Nucleus accumbens (tissue), 56 donors: Measurements from ENCODE around the gene TLE7.
A peak's percentile ranks its signal among the peaks of the same experiment; 100 is the strongest.

Source experiments
- DNase-seq, 56 donors: peaks; one replicate each; lab custom pipeline; 2025; lab: John Stamatoyannopoulos, UW

Gene TLE7

DNA sequence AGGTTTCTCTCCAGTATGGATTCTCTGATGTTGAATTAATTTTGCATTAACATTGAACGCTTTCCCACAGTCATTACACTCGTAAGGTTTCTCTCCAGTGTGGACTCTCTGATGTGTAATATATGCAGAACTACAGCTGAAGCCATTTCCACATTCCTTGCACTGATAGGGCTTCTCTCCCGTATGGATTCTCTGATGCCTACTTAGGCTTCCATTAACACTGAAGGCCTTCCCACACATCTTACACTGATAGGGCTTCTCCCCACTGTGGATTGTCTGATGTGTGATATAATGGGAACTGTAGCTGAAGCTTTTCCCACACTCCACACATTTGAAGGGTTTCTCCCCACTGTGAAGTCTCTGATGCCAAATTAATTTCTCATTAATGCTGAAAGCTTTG, 7.2 kb upstream of the TLE7 start:
- no peak for DNase-seq

DNA sequence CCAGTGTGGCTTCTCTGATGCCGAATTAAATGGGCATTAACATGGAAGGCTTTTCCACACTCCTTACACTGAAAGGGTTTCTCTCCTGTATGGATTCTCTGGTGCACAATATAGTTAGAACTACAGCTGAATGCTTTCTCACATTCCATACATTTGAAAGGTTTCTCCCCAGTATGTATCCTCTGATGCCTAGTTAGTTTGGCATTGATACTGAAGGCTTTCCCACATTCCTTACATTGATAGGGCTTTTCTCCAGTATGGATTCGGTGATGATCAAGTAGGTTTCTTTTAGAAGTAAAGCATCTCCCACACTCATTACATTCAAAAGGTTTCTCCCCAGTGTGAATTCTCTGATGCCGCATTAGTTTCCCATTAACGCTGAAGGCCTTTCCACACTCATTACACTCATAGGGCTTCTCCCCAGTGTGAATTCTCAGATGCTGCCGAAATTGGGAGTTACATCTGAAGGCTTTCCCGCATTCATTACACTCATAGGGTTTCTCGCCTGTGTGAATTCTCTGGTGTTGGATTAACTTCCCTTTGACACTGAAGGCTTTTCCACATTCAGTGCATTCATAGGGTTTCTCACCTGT, 6.5 kb upstream of the TLE7 start:
- no peak for DNase-seq

DNA sequence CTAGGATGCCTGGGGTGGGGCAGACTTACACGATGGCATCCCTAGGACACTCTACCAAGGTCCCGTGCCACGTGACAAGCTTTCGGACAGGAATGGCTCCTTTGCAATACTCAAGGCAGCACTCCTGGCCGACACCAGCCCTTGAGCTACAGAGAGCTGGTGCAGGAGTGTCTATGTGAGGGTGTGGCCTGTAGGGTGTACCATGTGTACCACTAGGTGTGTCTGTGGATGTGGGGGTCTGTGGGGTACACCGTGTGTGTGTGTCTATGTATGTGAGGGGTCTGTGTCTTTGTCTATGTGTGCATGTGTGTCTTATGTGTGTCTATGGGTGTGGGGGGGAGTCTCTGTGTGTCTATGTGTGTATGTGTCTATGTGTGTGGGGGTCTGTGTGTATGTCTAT, 1.9 kb upstream of the TLE7 start:
- no peak for DNase-seq

DNA sequence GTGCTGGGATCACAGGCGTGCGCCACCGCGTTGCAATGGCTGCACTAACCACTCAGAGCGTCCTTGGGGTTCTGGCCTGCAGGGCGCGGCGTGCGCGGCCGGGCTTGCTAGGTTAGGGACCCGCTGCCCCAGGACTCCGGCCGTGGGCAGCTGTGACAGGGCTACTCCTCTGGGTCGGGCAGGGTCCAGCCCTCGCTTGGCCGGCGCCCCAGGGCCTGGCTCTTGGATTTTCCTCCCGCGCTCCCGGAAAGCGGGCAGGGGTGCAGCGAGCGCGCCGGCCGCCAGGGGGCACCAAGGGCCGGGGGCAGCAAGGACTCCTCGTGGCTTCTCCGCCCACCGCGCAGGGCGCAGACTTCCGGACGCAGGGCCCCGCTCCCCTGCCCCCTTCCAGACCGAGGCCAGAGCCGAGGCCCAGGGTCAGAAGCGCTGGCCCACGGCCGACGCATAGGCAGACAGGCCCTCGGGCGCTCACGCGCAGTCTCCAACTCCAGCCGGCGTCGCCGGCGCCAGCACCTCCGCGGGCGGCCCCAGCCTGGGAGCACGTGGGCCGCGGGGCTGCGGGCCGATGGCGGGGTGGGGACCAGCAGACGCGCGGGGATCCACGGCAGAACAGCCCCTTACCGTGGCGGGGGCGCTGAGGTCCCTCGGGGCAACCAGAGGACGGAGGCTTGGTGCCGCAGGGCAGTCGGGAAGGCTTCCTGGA, 355 bp downstream of the TLE7 start:
- DNase-seq, result no peak

DNA sequence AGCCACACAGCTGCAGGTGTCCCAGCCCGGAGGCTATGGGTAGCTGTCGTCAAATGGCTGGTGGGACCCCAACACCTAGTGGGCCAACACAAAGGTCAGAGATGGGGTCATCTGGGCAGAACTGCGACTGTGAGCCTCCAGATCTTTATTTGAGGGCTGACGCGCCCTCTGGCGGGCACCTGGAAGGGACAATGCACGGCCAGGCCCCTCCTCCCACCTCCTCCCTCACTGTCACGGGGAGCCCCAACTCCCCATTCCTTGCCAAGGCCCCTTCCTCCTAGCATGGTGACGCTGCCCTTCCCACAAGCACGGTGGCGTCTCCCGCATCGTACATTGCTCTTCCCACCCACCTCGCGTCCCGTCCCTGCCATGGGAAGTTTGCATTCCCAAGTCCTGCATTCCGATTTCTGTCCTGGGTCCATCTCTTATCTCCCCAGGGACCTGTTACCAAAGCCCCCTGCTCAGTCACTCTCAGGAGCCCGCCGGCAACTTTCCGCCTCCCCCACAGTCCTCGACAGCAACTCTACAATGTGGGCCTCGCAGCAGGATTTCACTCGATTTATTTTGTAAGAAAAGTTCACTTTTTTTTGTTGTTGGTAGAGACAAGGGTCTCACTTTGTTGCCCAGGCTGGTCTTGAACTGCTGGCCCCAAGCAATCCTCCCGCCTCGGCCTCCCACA, 1.0 kb downstream of the TLE7 start:
- DNase-seq, result no peak

DNA sequence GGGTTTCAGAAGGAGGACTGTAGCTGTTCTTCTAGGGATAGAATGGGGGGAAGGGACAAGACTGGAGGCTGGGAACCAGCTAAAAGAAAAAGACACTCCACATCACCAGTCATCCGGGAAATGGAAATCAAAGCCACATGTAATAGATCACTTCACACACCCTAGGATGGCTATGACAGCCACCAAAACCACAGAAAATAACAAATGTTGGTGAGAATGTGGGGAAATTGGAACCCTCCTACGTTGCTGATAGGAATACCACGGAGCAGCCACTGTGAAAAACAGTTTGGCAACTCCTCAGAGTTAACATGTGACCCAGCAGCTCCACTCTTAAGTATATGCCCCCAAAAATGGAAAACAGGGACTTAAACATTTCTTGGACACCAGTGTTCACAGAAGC, 2.3 kb downstream of the TLE7 start:
- DNase-seq, result no peak

DNA sequence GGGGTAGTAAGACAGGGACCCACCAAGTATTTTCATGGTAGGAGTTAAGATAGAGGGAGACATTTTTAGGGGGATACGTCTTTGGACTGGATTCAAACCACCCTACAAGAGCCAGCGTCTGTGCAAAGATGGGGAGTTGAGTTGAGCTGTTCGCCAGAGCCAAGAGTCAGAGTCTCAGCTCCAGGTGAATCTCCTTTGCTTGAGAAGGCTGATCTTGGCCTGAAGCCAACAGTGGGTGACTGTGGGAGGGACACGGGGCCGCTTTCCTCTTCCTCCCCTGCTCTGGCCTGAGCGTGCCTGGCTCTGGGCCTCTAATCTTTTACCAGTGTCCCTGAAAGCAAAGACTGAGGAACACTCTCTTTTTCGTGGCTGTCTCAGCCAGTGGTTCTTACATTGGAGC, 5.4 kb downstream of the TLE7 start:
- DNase-seq, result no peak

DNA sequence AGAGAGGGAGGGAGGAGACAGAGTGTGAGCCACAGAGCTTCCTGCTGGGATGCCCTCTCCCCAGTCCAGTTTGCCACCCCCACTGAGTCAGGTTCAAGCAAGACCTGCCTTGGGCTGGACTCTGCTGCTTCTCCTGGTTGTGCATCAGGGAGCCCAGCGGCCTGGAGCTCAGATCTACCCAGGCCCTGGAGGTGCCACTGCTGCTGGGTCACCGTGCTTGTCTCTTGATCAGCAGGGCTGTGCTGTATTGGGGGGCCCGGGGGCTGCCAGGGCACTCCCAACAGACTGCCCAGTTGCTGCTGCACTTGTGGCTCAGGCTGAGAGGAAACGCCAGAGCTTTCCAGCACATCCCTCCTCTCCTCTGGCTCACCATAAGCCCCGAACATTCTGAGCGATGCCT, 8.9 kb downstream of the TLE7 start:
- no peak for DNase-seq

DNA sequence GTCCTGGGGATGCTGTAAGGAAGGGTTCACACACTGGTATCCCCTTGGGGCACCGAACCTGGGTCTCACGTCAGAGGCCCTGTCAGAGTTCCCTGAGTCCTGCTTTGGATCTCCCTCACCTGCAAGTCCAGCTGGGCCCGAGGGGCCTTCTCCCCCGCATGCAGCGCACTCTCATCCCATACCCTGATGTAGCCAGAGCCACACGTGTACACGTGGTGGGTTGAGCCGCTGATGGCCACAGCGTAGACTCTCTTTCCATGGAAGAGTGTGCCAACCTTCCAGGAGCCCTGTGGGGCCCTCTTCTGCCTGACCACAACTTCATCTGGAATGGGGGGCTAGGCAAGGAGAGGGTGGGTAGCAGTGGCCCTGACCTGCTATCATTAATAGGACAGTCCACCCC, 9.9 kb downstream of the TLE7 start:
- no peak for DNase-seq

DNA sequence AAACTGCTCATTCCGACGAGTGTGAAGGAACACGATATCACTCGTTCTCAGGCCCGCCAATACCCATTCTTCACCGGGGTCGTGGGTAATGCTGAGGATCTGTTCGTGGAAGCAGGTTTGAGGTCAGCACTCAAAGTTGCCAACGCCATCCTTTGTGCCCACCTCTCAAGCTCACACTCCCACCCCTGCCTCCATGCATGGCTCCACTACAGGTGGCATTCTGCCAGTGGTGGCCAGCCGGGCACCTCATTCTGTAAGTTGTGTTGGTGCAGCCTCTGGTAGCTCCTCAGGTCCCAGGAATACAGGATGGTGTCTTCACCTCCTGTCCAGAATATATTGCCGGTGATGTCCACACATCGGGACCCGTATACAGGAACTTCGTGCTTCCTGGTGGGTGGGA, 10.7 kb downstream of the TLE7 start:
- no peak for DNase-seq

DNA sequence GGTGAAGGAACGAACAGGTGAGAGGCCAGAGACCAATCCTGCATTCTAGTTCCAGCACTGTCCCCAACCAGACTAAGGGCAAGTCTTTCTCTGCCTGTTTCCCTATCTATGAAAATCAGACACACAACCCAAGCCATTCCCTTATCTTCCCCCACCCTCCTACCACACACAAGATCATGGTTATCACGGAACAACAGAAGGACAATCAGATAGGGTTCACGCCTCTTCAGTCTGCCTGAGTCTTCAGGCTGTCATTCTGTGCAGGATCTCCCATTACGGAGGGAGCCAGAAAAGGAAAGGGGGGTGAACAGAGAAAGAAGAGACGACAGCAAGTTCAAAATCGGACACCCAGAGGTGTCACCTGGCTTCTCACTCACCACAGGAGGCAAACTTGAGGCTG, 11.1 kb downstream of the TLE7 start:
- no peak for DNase-seq

DNA sequence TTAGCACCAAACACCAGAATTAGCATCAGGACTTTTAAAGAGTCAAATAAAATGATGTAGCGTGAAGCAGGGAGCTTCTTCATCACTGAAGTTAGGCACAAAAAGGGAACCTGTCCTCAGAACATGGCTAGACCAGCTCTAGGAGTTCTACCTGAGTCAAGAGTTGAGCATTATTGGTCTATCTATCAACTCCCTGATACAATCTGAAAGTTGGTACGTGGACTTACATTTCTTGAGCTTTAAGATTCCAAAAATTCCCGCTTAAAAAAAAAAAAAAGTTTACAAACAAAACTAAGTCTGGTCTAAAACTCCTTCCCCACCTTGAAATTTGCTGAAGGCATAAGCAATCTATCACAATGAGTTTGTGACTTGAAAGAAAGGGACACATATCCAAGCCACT, 12.3 kb downstream of the TLE7 start:
- DNase-seq, result no peak

DNA sequence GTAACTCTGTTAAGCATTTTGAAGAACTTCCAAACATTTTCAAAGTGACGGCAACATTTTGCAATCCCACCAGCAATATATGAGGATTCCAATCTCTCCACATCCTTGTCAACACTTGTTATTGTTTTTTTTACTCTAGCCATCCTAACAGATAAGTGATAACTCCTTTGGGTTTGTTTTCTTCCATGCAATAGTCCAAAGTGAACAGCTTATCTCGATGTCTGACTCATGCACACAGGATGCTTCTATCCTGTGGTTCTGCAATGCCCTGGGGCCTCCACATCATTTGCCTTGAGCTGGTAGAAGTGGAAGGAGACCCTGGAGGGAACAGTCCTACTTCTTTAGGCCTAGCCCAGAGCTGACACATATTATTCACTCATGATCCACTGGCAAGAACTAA, 13.0 kb downstream of the TLE7 start:
- no peak for DNase-seq

DNA sequence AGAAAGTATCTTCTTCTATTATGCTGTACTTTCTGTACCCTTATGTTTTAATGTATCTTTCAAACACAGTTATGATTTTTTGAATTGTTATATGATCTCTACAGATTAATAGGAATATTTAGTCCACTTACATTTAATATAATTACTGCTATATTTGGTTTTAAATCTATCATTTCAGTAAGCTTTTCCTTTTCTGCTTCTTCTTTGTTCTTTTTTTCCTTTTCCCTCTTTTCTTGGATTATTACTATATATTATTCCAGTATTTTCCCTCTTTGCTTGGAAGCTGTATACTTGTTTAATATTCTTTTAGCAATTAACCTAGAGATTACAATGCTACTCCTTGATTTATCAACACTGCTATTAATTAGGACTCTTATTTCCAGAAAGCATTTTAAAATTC, 13.5 kb downstream of the TLE7 start:
- no peak for DNase-seq

DNA sequence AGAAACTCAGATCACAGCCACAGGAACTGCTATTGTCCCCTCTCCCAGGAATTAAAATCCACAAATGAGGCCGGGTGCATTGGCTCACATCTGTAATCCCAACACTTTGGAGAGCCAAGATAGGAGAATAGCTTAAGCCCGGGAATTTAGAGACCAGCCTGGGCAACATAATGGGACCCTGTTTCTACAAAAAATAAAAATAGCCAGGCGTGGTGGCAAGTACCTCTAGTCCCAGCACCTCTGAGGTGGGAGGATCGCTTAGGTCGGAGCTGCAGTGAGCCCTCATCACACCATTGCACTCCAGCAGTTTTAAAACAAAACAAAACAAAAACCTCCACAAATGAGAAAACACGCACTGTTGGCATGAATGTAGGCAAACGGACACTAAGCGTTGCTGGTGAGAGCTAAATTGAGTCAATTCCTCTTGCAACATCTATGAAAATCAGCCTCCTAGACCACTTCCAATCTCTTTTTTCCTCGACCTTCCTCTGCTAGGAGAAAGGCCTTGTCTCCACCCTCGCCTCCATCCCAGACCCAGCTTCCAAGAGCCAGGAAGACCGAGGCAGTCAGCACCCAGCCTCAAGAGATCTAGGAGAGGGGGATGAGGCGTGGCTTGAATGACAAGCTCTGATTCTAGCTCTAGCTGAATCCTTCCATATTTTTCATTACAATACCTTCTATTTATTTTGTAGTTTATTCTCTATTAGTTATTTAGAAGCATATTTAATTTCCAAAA, 14.8 kb downstream of the TLE7 start:
- no peak for DNase-seq

DNA sequence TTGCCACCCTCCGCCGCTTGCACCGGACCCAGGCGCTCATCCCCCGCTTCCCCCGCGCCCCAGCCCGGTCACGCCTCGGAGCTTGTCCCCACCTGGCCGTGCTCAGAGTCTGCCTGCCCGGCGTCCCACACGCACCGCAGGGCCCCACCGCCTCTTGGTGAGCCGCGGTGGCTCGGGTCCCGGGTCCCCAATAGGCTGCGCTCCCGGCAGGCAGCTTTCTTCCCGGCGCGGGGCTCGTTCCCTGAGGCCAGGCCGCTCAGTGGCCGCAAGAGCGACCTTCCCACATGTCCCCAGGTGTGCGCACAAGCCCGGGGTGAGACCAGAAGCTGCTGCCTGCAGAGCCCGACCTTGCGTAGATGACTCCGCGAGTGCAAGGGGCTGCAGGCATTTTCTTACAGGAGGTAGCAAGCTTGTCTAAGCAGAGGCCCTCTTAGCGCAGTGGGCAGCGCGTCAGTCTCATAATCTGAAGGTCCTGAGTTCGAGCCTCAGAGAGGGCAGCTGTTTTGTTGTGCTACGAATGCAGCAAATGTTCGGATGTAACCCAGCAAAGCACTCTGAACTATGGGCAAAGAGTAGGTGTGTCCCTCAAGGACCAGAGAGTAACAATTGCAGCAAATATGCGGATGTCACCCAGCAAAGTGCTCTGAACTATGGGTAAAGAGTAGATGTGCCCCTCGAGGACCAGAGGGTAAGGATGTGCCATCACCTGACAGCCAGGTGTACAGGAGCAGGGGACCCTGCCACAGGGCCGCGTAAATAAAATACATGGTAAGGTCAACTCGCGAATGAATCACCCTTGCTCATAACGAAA, 15.6 kb downstream of the TLE7 start:
- DNase-seq, result peak in 4 of 56 donors; percentile 3 to 11 (median 6)

DNA sequence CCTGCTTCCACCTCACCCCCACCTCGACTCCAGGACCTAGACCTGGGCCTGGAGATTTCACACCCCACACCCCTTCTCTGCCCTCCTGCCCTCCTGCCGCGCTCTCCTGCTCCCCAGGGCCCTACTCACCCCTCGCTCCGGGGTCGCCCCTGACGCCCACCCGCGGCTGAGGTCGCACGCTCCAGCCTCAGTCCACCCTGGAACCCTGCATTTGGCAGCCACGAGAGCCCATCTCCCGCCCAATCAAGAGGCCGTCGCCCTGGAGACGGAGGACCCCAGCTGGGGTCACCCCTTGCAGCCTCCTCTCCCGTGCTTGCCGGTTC, 16.1 kb downstream of the TLE7 start:
- DNase-seq, result no peak

DNA sequence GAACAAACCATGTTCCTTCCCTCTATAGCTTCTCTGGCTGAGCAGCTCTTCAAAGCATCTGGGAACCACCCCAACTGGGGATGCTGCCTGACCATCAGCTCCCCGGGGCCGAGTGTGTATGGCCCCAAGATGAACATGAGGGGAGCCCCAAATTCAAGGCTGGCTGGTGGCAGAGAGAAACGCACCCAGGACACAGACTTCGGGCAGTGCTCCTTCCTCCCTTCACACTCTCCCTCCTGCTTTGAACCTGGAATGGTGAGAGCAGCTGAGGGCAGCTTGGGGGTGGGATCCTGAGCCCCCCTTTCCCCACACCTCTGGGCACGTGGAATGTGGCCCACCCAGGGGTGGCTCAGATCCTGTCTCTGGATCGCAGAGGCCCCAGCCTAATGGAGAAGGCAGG, 17.2 kb downstream of the TLE7 start:
- DNase-seq, result no peak

DNA sequence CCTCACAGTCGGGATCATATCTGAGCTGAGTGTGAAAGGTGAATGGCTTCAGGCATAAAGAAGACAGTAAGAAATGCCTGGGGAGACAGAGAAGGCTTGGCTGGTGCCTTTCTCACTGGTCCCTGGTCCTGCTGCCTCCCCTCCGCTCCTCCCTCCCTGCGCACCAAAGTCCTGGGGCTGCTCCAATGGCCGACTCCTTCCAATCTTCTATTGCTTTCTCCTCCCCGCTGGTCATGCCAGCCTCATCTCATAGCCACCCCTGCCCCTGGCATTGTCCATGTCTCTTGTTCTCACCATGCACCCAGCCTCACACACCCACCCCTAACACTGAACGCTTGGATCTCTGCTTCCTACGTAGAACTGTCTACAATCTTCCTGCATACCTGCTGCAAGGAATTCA, 18.0 kb downstream of the TLE7 start:
- no peak for DNase-seq

DNA sequence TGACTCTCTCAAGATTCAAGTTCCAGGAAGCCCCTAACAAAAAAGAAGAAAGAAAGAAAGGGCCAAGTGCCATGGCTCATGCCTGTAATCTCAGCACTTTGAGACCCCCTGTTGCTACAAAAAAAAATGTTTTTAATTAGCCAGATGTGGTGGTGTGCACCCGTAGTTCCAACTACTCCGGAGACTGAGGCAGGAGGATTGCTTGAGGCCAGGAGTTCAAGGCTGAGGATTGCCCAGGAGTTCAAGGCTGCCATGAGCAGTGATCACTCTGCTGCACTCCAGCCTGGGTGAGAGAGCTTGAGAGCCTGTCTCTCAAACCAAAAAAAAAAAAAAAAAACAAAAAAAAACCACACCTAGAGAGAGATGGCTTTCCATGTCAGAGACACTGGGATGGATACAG, 18.8 kb downstream of the TLE7 start:
- no peak for DNase-seq

DNA sequence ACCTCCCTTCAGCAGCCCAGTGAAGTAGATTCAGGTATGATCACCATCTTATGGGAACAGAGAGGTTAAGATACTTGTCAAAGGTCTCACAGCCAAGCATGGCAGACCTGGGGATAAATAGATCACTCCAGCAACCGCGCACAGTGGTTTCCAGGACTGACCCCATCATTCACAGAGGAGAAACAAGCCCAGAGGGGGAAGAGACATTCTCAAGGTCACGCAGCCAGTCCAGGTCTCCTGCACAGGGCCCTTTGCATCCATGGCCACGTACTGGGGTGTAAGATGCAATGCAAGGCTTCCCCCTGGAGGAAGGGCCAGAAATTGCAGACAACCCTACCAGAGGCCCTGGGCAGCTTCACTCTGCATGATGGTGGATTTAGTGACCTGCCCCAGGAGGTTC, 19.9 kb downstream of the TLE7 start:
- no peak for DNase-seq
